Muscle of leg (tissue), 11 donors: ENCODE data around the gene COMMD7. TPM values are rescaled to one million over a fixed set of nuclear protein-coding genes. Genes with fewer than 3 reads are reported as not detected.
A peak's percentile ranks its signal among the peaks of the same experiment; 100 is the strongest.
"Not testable (repeated sequence)": the region's sequence is repeated elsewhere in the genome, so short reads cannot be mapped to it uniquely, and the experiment has no call there.

Experiments used
- DNase-seq: peaks from one replicate; pipeline ENCODE4 v3.0.0; 2013
- H3K27ac ChIP-seq: one replicate; pipeline ENCODE4 v1.5.1; 2013; ENCODE audit warnings: mild to moderate bottlenecking, low read length, control low read depth
- H3K27me3 ChIP-seq: one replicate; pipeline ENCODE4 v1.6.1; 2013; ENCODE audit warnings: low read length; ENCODE audit not compliant: control insufficient read depth, insufficient read depth
- H3K36me3 ChIP-seq: one replicate; pipeline ENCODE4 v1.6.1; 2013; ENCODE audit warnings: low read length; ENCODE audit not compliant: control insufficient read depth, insufficient read depth
- H3K4me1 ChIP-seq: one replicate; pipeline ENCODE4 v1.6.1; 2013; ENCODE audit warnings: low read length; ENCODE audit not compliant: control insufficient read depth, insufficient read depth
- H3K4me3 ChIP-seq: one replicate; pipeline ENCODE4 v1.5.1; 2013; ENCODE audit warnings: low read length, control low read depth
- H3K9me3 ChIP-seq: replicated peaks from 2 replicates; pipeline ENCODE4 v1.6.1; 2013; ENCODE audit warnings: low read depth, low read length; ENCODE audit not compliant: control insufficient read depth
- WGBS: methylation state at CpG from one replicate; pipeline ENCODE4 v1.1.5; 2013; ENCODE audit warnings: missing lambda C conversion rate; ENCODE audit not compliant: insufficient coverage; 5-methylcytosine and 5-hydroxymethylcytosine counted together
- polyA plus RNA-seq, 8 donors: library from polyadenylated mRNA; unstranded; fragments of 120-200 nt; gene quantifications; one replicate each; pipeline versions ENCODE4 v1.2.1 to v1.2.3, GENCODE V29; 2013; ENCODE audit warnings: inconsistent platforms in 1 of 8, low replicate concordance in 1 of 8; ENCODE audit not compliant: insufficient read length in 8 of 8, insufficient read depth in 1 of 8
- total RNA-seq: library from RNA; stranded (reverse); fragments of 120-200 nt; gene quantifications from one replicate; pipeline ENCODE4 v1.2.4, GENCODE V29; 2013

COMMD7 gene
- total and polyA plus RNA-seq, 9 donors: 26.5 to 43.4 (median 40.5) TPM

GRCh38 chr20:32767418-32768198 lies 24.3 kb upstream of the COMMD7 start:
- no peak for DNase-seq
- no peaks in the 10 kb centered on the region for H3K9me3 ChIP-seq
- peaks cover 3% of the 10 kb centered on the region for H3K27me3 ChIP-seq
- peaks cover 9% of the 10 kb centered on the region for H3K4me1 ChIP-seq
- H3K27ac ChIP-seq: no peak overlapping the region
- no peak overlapping the region for H3K4me3 ChIP-seq
- 92% methylated on average over 4 of the region's 9 CpGs for WGBS
- no peaks in the 10 kb centered on the region for H3K36me3 ChIP-seq

GRCh38 chr20:32765230-32765875 lies 22.1 kb upstream of the COMMD7 start:
- WGBS: 100% methylated on average over 3 of the region's 17 CpGs
- H3K27me3 ChIP-seq, H3K27ac ChIP-seq, H3K9me3 ChIP-seq, H3K4me3 ChIP-seq, DNase-seq, H3K36me3 ChIP-seq: not testable (repeated sequence)
- peaks cover 14% of the 10 kb centered on the region for H3K4me1 ChIP-seq

GRCh38 chr20:32764005-32764960 lies 21.0 kb upstream of the COMMD7 start:
- Histone ChIP-seq H3K4me1 (peaks cover 14% of the 10 kb centered on the region), H3K36me3 (no peaks in the 10 kb centered on the region), H3K4me3 (no peak overlapping the region), H3K27ac (no peak overlapping the region), H3K9me3 (no peaks in the 10 kb centered on the region), H3K27me3 (peaks cover 3% of the 10 kb centered on the region)
- WGBS: 46% methylated on average over 4 of the region's 17 CpGs
- no peak for DNase-seq

GRCh38 chr20:32763202-32764004 lies 20.1 kb upstream of the COMMD7 start:
- no peaks in the 10 kb centered on the region for H3K36me3 ChIP-seq
- DNase-seq: no peak
- H3K9me3 ChIP-seq: no peaks in the 10 kb centered on the region
- peaks cover 3% of the 10 kb centered on the region for H3K27me3 ChIP-seq
- H3K4me1 ChIP-seq: peaks cover 14% of the 10 kb centered on the region
- peak overlapping the region; percentile 82 for H3K4me3 ChIP-seq
- no peak overlapping the region for H3K27ac ChIP-seq
- 7% methylated on average over 26 of the region's 40 CpGs for WGBS

- peaks cover 14% of the 10 kb centered on the region for H3K4me1 ChIP-seq
- H3K27me3 ChIP-seq: peaks cover 3% of the 10 kb centered on the region
- peak overlapping the region; percentile 82 for H3K4me3 ChIP-seq
- H3K9me3 ChIP-seq: no peaks in the 10 kb centered on the region
- 0% methylated on average over 27 of the region's 30 CpGs for WGBS
- no peak overlapping the region for H3K27ac ChIP-seq
- no peaks in the 10 kb centered on the region for H3K36me3 ChIP-seq
- DNase-seq: peak; percentile 31
Measured at GRCh38 chr20:32762754-32763201, 19.5 kb upstream of the COMMD7 start.

- H3K27me3 ChIP-seq: peaks cover 3% of the 10 kb centered on the region
- DNase-seq: peak; percentile 93
- no peaks in the 10 kb centered on the region for H3K9me3 ChIP-seq
- H3K36me3 ChIP-seq: no peaks in the 10 kb centered on the region
- no peak within 1 kb of the TSS for H3K27ac ChIP-seq
- peaks cover 14% of the 10 kb centered on the region for H3K4me1 ChIP-seq
- WGBS: under 1% methylated on average over 84 of the region's 92 CpGs
- H3K4me3 ChIP-seq: peak within 1 kb of the TSS; percentile 82
Measured at GRCh38 chr20:32761831-32762753, 18.8 kb upstream of the COMMD7 start, which contains the start of gene DNMT3B. TSS of gene DNMT3B (plus strand) at chr20:32762385. CDS start at chr20:32780324, 17,939 bp downstream.

GRCh38 chr20:32761417-32761830 lies 18.2 kb upstream of the COMMD7 start:
- no peak overlapping the region for H3K27ac ChIP-seq
- H3K36me3 ChIP-seq: no peaks in the 10 kb centered on the region
- peaks cover 14% of the 10 kb centered on the region for H3K4me1 ChIP-seq
- no peak for DNase-seq
- no peaks in the 10 kb centered on the region for H3K9me3 ChIP-seq
- 40% methylated on average over 2 of the region's 6 CpGs for WGBS
- peak overlapping the region; percentile 82 for H3K4me3 ChIP-seq
- peaks cover 3% of the 10 kb centered on the region for H3K27me3 ChIP-seq

- no peaks in the 10 kb centered on the region for H3K9me3 ChIP-seq
- no peak overlapping the region for H3K27ac ChIP-seq
- DNase-seq: no peak
- no peaks in the 10 kb centered on the region for H3K4me1 ChIP-seq
- H3K27me3 ChIP-seq: no peaks in the 10 kb centered on the region
- no peak overlapping the region for H3K4me3 ChIP-seq
- no peaks in the 10 kb centered on the region for H3K36me3 ChIP-seq
- no CpG with 5 or more reads among the region's 5 CpGs for WGBS
Measured at GRCh38 chr20:32756156-32756555, 12.9 kb upstream of the COMMD7 start.
